Endothelial cell of umbilical vein (primary cell): ENCODE measurements around the gene GDNF.

ENCODE experiments used
- MYC ChIP-seq: IDR thresholded peaks from one replicate; pipeline ENCODE4 v1.6.1; 2011; ENCODE audit warnings: mild to moderate bottlenecking, low read depth, low read length
- POLR2A ChIP-seq: IDR thresholded peaks from 2 replicates; pipeline ENCODE4 v1.6.1; 2012; ENCODE audit warnings: low read depth, mild to moderate bottlenecking, control low read depth, low read length
- TF ChIP-seq, protein P1 (sequence below): IDR thresholded peaks from 2 replicates; pipeline ENCODE4 v1.6.1; 2011; ENCODE audit not compliant: insufficient read depth, insufficient read length
- TF ChIP-seq, protein P2 (sequence below), 2 donors: IDR thresholded peaks; 1 replicate in 1 of 2; 2 replicates in 1 of 2; pipeline ENCODE4 v1.5.1; 2011; ENCODE audit warnings: low read length in 2 of 2, mild to moderate bottlenecking in 2 of 2, moderate library complexity in 2 of 2, control low read depth in 1 of 2, inconsistent platforms in 1 of 2, low read depth in 1 of 2; ENCODE audit not compliant: insufficient read depth in 1 of 2; ENCODE audit errors: extremely low read depth in 1 of 2

DNA sequence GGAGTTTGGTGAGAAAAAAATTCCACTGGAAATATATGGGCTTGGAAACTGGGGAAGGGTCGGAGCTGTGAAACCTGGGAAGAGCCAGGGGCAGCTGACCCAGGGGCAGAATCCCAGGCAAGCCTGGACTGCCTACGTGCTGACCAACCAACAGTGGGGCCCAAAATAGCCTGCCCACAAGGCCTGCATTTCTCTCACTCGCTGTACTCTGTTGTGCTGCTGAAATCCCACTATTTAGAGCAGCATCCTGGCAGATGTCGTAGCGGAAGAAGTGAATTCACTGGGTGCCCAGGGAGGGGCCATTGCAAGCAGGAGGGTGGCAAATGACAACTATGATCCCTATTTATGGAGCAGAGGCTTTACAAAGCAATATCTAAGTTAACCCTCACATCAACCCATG, 9.5 kb downstream of the GDNF start:
- no peak for TF ChIP-seq MYC
- no peak for TF ChIP-seq POLR2A
- TF ChIP-seq, protein P1, sequence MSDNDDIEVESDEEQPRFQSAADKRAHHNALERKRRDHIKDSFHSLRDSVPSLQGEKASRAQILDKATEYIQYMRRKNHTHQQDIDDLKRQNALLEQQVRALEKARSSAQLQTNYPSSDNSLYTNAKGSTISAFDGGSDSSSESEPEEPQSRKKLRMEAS = no peak
- TF ChIP-seq, protein P2, sequence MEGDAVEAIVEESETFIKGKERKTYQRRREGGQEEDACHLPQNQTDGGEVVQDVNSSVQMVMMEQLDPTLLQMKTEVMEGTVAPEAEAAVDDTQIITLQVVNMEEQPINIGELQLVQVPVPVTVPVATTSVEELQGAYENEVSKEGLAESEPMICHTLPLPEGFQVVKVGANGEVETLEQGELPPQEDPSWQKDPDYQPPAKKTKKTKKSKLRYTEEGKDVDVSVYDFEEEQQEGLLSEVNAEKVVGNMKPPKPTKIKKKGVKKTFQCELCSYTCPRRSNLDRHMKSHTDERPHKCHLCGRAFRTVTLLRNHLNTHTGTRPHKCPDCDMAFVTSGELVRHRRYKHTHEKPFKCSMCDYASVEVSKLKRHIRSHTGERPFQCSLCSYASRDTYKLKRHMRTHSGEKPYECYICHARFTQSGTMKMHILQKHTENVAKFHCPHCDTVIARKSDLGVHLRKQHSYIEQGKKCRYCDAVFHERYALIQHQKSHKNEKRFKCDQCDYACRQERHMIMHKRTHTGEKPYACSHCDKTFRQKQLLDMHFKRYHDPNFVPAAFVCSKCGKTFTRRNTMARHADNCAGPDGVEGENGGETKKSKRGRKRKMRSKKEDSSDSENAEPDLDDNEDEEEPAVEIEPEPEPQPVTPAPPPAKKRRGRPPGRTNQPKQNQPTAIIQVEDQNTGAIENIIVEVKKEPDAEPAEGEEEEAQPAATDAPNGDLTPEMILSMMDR (IDR thresholded peaks at IDR 0.05; ENCODE audit: extremely low read depth in 1 of 2, insufficient read depth in 1 of 2, low read depth in 1 of 2, low read length in 2 of 2) = no peak
